NOMO-1 treated with dmso at 0.1 percent for 144 hours (cell line): ENCODE data around the gene GPNMB.
"Not testable (repeated sequence)": the region's sequence is repeated elsewhere in the genome, so short reads cannot be mapped to it uniquely, and the experiment has no call there.

ENCODE experiments used
- DNase-seq: peaks from one replicate; lab custom pipeline; 2025; ENCODE audit not compliant: unreplicated experiment; lab: John Stamatoyannopoulos, UW

GPNMB gene

DNA sequence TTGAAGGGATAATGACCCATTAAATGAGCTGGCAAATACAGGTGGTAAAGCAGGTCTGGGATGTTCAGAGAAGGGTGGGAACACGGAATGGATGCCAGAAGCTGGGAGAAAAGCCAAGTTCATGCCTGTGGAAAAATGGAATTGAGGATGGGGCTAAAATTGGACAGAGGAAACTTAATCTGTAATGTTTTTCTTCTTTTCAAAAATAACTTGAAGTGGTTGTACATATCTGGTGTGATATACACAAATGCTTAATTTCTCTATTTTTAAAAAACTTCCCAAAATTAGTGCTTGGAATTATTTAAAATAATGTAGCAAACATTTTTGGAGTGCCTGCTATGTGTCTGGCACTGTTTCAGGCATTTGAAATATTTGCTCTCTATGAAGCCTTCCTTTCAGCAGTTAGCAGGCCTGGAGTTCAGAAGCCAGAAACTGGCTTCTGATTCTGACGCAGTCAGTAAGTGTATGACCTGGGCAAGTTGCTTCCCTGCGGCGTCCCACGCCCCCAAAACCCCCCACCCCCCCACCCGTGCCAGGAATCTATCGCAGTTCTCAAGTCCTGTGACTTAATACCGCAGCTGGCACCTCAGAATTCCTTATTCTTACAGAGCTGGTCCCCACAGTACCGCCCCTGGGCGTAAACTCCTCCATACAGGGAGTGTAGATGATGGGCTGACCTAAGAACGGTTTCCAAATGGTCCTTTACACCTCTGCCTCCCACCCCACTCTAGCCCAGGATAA is 51.7 kb downstream of the GPNMB start:
- no peak for DNase-seq

DNA sequence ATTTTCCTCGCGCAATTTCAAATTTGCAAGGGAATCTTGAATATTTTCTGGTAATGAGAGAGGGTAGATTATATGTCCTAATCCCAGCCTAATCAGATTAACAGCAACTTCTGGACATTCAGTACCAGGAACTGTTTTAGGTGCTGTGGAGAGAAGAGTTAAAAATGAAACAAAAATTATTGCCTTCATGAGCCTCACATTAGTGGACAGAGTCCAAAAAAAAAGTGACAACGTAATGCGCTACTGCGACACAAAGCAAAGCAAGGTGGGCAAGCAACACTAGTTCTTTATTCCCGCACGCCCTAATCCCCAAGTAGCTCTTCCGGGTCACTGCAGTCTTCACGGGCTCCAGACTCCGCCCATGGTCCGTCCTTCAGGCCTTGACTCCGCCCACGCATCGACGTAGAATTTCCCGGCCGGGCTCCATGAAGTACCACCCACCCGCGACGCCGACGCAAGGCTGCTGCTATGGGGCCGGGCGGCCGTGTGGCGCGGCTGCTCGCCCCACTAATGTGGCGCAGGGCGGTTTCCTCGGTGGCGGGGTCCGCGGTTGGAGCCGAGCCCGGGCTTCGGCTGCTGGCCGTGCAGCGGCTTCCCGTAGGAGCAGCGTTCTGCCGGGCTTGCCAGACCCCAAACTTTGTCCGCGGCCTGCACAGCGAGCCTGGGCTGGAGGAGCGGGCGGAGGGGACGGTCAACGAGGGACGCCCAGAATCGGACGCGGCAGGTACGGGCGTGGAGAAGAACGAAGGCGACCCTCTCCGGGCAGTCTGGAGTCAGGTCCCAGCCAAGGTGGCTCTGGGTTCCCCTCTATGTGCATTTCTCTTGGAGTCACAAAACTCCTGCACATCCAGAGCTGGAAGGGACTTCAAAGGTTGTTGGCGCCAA is 52.6 kb downstream of the GPNMB start, which contains the start of gene MALSU1:
MALSU1 (plus strand) TSS at position 455 of the 885 bp plus-strand sequence; CDS start at position 469, 14 bp downstream.
- DNase-seq, result peak; percentile 97

DNA sequence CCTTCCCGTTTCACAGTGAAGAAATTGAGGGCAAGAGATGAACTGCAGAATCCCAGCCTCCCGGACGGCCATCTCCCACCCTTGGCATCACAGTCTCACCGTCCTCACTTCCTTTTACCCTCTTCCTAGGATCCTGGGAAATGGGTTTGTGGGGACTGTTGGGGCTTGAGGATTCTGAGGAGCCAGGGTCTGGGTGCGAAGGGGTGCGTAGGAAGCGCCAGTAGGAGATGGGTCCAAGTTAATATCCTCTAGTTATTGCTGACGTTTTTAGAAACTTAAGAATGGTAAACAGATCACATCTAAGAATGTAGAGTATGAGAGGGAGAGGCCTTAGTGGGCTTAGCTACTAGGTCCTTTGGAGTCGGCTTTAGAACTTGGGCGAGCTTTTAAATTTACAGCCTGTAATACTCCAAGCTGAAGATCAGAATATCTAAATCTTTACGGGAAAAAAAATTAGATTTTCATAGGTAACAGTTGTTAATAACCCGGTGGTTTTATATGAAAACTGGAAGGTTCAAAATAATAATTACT is 53.3 kb downstream of the GPNMB start:
- no peak for DNase-seq

DNA sequence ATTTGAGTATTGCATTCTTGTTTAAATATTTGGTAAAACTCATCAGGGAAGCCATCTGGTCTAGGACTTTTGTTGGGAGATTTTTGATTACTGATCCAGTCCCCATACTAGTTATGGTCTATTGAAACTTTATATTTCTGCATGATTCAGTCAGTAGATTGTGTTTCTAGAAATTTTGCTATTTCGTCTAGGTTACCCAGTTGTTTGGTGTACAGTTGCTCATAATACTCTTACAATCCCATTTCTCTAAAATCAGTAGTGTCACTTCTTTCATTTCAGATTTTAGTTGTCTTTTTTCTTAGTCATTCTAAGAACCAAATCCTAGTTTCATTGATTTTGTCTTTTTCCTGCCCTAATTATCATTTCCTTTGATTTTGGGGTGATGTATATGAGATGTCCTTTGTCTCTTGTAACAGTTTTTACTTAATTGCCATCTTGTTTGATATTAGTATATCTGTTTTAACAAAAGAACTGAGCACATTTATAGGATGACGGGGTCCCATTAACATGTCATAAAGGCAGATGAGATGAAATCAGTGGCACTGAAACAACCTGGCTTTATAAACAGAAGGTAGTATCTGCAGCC is 60.5 kb downstream of the GPNMB start:
- no peak for DNase-seq

DNA sequence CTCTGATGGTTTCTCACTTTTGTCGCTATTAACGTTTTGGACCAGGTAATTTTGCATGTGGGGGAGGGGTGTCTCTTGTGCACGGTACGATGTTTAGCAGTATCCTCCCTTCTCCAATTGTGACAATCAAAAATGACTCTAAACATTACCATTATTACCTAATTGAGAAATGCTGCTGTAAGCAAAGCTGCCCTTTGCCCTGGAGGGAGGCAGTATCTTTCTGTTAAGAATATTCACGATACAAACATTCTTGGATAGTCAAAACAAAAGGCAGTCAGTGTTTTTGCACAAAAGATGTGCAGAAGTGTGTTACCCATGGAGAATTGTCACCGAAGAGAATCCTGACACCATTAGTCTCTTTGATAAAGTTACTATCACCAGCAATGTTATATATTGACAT is 62.2 kb downstream of the GPNMB start:
- no peak for DNase-seq

DNA sequence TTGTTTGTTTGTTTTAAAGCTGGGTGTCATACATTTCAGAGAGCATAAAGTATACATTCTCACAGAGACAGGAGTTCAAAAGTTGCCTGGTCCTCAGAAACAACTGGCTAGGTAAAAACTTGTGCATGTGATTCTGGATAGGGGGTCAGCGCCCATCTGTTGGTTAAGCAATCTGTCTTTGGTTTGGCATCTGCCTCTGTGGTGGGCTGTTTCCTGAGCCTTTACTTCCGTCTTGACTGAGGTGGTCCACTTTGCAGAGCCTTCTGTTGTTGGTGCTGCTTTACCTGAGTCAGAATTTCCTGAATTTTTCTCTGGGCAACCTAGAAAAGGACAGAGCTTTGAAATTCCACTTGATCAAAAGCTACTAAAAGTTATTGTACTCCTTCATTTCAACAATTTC is 65.6 kb downstream of the GPNMB start:
- not testable (repeated sequence) for DNase-seq

DNA sequence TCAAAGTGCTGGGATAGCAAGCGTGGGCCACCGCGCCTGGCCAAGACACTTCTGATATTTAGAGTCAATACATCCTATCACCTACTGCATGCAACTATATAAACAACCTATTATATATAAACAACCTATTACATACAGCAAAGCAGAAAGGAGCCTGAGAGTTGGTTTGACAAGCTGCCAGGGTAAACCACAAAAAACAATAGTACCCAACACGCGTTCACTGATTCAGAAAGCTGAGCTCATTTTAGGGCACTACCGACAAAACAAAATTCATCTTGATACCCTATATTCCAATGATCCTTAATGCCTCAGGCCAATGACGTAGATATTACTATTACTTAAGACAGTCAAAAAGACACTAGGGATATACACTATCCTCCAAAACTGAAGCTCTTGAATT is 68.8 kb downstream of the GPNMB start:
- DNase-seq, result no peak
